Muscle layer of colon (tissue), 2 donors: ENCODE results near the gene NUP93.

Experiments
- H3K27ac ChIP-seq: one replicate; pipeline ENCODE4 v1.7.0; 2013; ENCODE audit warnings: low read depth, mild to moderate bottlenecking, low read length, moderate library complexity
- H3K27me3 ChIP-seq, 2 donors: one replicate each; pipeline ENCODE4 v1.7.0; 2013; ENCODE audit warnings: low read length in 2 of 2, mild to moderate bottlenecking in 2 of 2; ENCODE audit not compliant: insufficient read depth in 2 of 2, control insufficient read depth in 1 of 2
- H3K36me3 ChIP-seq: one replicate; pipeline ENCODE4 v1.7.0; 2013; ENCODE audit warnings: mild to moderate bottlenecking, low read length; ENCODE audit not compliant: insufficient read depth
- H3K4me1 ChIP-seq: one replicate; pipeline ENCODE4 v1.7.0; 2013; ENCODE audit warnings: mild to moderate bottlenecking, low read length; ENCODE audit not compliant: insufficient read depth
- H3K4me3 ChIP-seq, 2 donors: one replicate each; pipeline ENCODE4 v1.7.0; 2013; ENCODE audit warnings: low read length in 2 of 2, low read depth in 1 of 2, mild to moderate bottlenecking in 1 of 2, moderate library complexity in 1 of 2
- H3K9ac ChIP-seq: one replicate; pipeline ENCODE4 v1.7.0; 2013; ENCODE audit warnings: low read length
- H3K9me3 ChIP-seq: one replicate; pipeline ENCODE4 v1.7.0; 2013; ENCODE audit warnings: mild to moderate bottlenecking, low read length
- donor health status: abdominal sarcoma.
- donor health status: Adenocarcinoma of cecum.

NUP93 gene

GRCh38 chr16:56690420-56691122, 39.4 kb upstream of the NUP93 start:
- Histone ChIP-seq H3K4me1 (no peaks in the 10 kb centered on the region), H3K9ac (no peak overlapping the region), H3K27ac (no peak overlapping the region), H3K9me3 (no peaks in the 10 kb centered on the region), H3K4me3 (no peak overlapping the region), H3K36me3 (no peaks in the 10 kb centered on the region), H3K27me3 (no peaks in the 10 kb centered on the region)

- Histone ChIP-seq H3K9ac (no peak overlapping the region), H3K27me3 (no peaks in the 10 kb centered on the region), H3K4me3 (no peak overlapping the region), H3K4me1 (no peaks in the 10 kb centered on the region), H3K27ac (no peak overlapping the region), H3K36me3 (no peaks in the 10 kb centered on the region), H3K9me3 (no peaks in the 10 kb centered on the region)
These were observed 38.0 kb upstream of the NUP93 start for GRCh38 chr16:56691885-56692284.

GRCh38 chr16:56695246-56695645, 34.7 kb upstream of the NUP93 start:
- H3K4me1 ChIP-seq, result no peaks in the 10 kb centered on the region
- no peaks in the 10 kb centered on the region for H3K27me3 ChIP-seq
- no peak overlapping the region for H3K27ac ChIP-seq
- no peaks in the 10 kb centered on the region for H3K9me3 ChIP-seq
- no peaks in the 10 kb centered on the region for H3K36me3 ChIP-seq
- H3K9ac ChIP-seq, result no peak overlapping the region
- H3K4me3 ChIP-seq, result no peak overlapping the region

GRCh38 chr16:56697456-56698155, 32.3 kb upstream of the NUP93 start:
- Histone ChIP-seq H3K9ac (no peak overlapping the region), H3K4me1 (peaks cover 4% of the 10 kb centered on the region), H3K36me3 (no peaks in the 10 kb centered on the region), H3K27ac (no peak overlapping the region), H3K27me3 (no peaks in the 10 kb centered on the region), H3K9me3 (no peaks in the 10 kb centered on the region), H3K4me3 (no peak overlapping the region)

GRCh38 chr16:56700195-56700594, 29.7 kb upstream of the NUP93 start:
- Histone ChIP-seq H3K9me3 (no peaks in the 10 kb centered on the region), H3K27me3 (no peaks in the 10 kb centered on the region), H3K4me1 (peaks cover 4% of the 10 kb centered on the region), H3K9ac (no peak overlapping the region), H3K4me3 (no peak overlapping the region), H3K36me3 (no peaks in the 10 kb centered on the region), H3K27ac (no peak overlapping the region)

DNA sequence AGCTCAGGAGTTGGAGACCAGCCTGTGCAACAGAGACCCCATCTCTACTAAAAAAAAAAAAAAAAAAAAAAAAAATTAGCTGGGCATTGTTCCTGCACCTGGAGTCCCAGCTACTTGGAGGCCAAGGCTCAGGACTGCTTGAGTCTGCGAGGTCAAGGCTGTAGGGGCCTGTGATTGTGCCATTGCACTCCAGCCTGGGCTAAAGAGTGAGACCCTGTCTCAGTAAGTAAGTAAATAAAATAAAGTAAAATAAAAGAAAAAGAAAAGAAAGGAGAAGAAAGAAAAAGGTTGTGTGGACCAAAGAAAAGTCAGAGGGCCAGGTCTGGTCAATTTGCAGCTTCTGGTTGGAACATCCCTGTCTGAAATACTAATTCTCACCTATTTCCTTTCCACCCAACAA, 29.3 kb upstream of the NUP93 start:
- H3K36me3 ChIP-seq, result no peaks in the 10 kb centered on the region
- H3K9ac ChIP-seq, result no peak overlapping the region
- H3K4me3 ChIP-seq, result no peak overlapping the region
- peaks cover 4% of the 10 kb centered on the region for H3K4me1 ChIP-seq
- H3K9me3 ChIP-seq, result no peaks in the 10 kb centered on the region
- no peaks in the 10 kb centered on the region for H3K27me3 ChIP-seq
- H3K27ac ChIP-seq, result no peak overlapping the region

GRCh38 chr16:56701534-56701933, 28.4 kb upstream of the NUP93 start:
- no peak overlapping the region for H3K9ac ChIP-seq
- H3K27ac ChIP-seq, result no peak overlapping the region
- H3K36me3 ChIP-seq, result no peaks in the 10 kb centered on the region
- H3K4me3 ChIP-seq, result no peak overlapping the region
- H3K27me3 ChIP-seq, result no peaks in the 10 kb centered on the region
- peaks cover 4% of the 10 kb centered on the region for H3K4me1 ChIP-seq
- no peaks in the 10 kb centered on the region for H3K9me3 ChIP-seq

DNA sequence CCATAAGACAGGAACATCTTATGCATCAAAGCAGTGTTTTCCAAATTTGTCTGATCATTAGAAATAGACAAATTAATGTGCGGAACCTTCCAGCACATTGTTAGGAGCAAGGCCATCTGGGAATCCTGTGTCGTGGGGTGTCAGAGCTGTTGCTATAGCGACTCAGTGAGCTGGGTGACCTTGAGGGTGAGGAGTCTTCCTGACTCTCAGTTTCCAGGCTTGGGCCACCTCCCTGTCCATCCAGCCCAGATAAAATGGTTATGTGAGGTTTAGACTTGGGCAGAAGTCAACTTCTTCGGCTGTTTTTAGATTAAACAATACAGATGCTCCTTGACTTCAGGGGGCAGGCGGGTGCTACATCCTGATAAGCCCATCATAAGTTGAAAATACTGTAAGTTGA, 27.1 kb upstream of the NUP93 start:
- Histone ChIP-seq H3K36me3 (no peaks in the 10 kb centered on the region), H3K27me3 (no peaks in the 10 kb centered on the region), H3K27ac (no peak overlapping the region), H3K4me3 (no peak overlapping the region), H3K9me3 (no peaks in the 10 kb centered on the region), H3K9ac (no peak overlapping the region), H3K4me1 (peaks cover 4% of the 10 kb centered on the region)

- Histone ChIP-seq H3K27me3 (no peaks in the 10 kb centered on the region), H3K9me3 (no peaks in the 10 kb centered on the region), H3K36me3 (no peaks in the 10 kb centered on the region), H3K27ac (no peak overlapping the region), H3K4me3 (no peak overlapping the region), H3K4me1 (no peaks in the 10 kb centered on the region), H3K9ac (no peak overlapping the region)
These were observed 21.1 kb upstream of the NUP93 start for GRCh38 chr16:56708525-56709442.

DNA sequence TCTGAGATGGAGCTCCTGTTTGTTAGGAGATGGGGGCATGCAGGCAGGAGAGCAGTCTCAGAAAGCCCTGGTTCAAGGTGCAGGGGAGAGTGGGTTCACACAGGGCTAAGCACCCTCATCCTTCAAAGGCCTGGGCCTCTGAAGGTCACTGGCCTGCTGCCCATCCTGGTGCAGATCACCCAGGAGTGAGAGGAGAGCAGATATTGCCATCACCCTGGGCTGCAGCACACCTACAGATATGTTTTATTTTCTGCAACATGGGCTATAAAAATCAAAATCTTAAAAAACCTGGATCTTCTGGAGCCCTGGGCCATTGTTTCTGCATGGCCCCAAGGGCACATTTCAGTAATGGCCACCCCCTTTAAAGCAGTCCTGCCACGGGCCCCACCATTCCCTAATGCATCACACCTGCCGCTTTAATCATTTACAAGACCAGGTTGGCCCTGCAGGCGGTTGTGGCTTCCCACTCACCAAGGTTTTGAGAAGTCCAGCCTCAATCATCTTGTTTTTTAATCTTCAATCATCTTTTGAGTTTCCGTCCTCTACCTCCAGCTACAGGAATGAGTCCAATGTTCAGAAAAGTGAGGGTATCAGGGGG, 20.4 kb upstream of the NUP93 start:
- Histone ChIP-seq H3K9ac (no peak overlapping the region), H3K27me3 (no peaks in the 10 kb centered on the region), H3K36me3 (no peaks in the 10 kb centered on the region), H3K4me3 (no peak overlapping the region), H3K4me1 (no peaks in the 10 kb centered on the region), H3K27ac (no peak overlapping the region), H3K9me3 (no peaks in the 10 kb centered on the region)

DNA sequence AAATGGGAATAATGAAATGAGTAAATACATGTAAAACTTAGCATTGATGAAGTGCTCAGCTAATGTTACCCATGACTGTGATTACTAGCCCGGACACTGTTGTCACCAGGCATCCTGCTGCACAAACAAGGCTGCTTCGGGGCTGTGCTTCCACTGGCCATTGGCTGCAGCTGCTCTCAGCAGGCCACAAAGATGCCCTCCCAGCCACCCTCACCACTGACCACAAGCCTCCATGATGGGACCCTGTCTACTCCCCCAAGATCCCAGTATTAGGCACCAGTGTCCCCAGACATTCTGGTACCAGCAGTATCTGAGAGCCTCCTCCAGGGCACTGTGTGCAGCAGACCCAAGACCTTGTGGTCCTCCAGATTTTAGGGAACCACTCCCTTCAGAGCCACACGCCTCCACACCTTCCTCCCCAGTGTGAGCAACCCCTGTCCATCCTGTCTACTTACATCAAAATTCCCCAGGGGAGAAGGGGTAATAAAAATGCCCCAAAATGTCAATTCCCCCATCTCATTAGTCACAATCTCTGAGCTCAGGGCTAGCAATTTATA, 19.7 kb upstream of the NUP93 start:
- Histone ChIP-seq H3K9me3 (no peaks in the 10 kb centered on the region), H3K4me1 (no peaks in the 10 kb centered on the region), H3K9ac (no peak overlapping the region), H3K27me3 (no peaks in the 10 kb centered on the region), H3K36me3 (no peaks in the 10 kb centered on the region), H3K4me3 (no peak overlapping the region), H3K27ac (no peak overlapping the region)
